Left lung (tissue), 10 donors: ENCODE results near the gene SMIM20. TPM values are rescaled to one million over a fixed set of nuclear protein-coding genes. Genes with fewer than 3 reads are reported as not detected.
A peak's percentile ranks its signal among the peaks of the same experiment; 100 is the strongest.

Source experiments
- ATAC-seq: fragments of 200-7000 bp; cut with Tn5 transposase; one replicate; pipeline ENCODE4 v1.9.1; 2020; ENCODE audit warnings: moderate library complexity
- DNase-seq, 4 donors: peaks; one replicate each; pipeline ENCODE4 v3.0.0-alpha.2; 2013 to 2020
- H3K27ac ChIP-seq, 2 donors: fragments of 200-600 bp; sonication (generic) in 1 of 2; one replicate each; pipeline versions ENCODE4 v1.5.0 to v1.8.0; 2020 to 2021
- H3K27me3 ChIP-seq, 2 donors: fragments of 200-600 bp; sonication (generic) in 1 of 2; one replicate each; pipeline versions ENCODE4 v1.5.0 to v1.8.0; 2020 to 2021
- H3K36me3 ChIP-seq, 2 donors: fragments of 200-600 bp; sonication (generic) in 1 of 2; one replicate each; pipeline versions ENCODE4 v1.5.0 to v1.8.0; 2020 to 2021
- H3K4me1 ChIP-seq, 2 donors: fragments of 200-600 bp; one replicate each; pipeline ENCODE4 v1.8.0; 2021
- H3K4me3 ChIP-seq, 2 donors: fragments of 200-600 bp; sonication (generic) in 1 of 2; one replicate each; pipeline versions ENCODE4 v1.5.0 to v1.8.0; 2020 to 2021; ENCODE audit warnings: mild to moderate bottlenecking in 1 of 2
- H3K9me3 ChIP-seq, 2 donors: fragments of 200-600 bp; sonication (generic) in 1 of 2; one replicate each; pipeline versions ENCODE4 v1.5.0 to v1.8.0; 2020 to 2021
- intact Hi-C, 2 donors: fragments of 100-400 bp; cut with DNase I; formaldehyde crosslinking; loops; one replicate each; pipeline versions ENCODE4 v1.11.2 to v1.14.2; 2022
- polyA plus RNA-seq, 6 donors: library from polyadenylated mRNA; unstranded; fragments of 120-200 nt; gene quantifications; one replicate each; pipeline ENCODE4 v1.2.1, GENCODE V29; 2013; ENCODE audit not compliant: insufficient read length in 6 of 6
- total RNA-seq, 2 donors: library from RNA; stranded (reverse); fragmentation: NEBNext Ultra II Directional; extraction: Animal tissue kit (Norgen Biotek cat#: 25700); gene quantifications; one replicate each; pipeline ENCODE4 v1.2.1, GENCODE V29; 2021
- TF ChIP-seq, protein P1 (sequence below), 2 donors: fragments of 200-600 bp; sonication (generic) in 1 of 2; IDR thresholded peaks; one replicate each; pipeline versions ENCODE4 v1.5.0 to v1.8.0; 2021; ENCODE audit warnings: antibody characterized with exemption in 2 of 2
- donor health status: DM: no; HTN: yes; CAD: no.
- donor health status: DM: no; HTN: no; CAD: no.

SMIM20 gene
- total and polyA plus RNA-seq, 8 donors, result 20.1 to 48.6 (median 41.7) TPM

DNA sequence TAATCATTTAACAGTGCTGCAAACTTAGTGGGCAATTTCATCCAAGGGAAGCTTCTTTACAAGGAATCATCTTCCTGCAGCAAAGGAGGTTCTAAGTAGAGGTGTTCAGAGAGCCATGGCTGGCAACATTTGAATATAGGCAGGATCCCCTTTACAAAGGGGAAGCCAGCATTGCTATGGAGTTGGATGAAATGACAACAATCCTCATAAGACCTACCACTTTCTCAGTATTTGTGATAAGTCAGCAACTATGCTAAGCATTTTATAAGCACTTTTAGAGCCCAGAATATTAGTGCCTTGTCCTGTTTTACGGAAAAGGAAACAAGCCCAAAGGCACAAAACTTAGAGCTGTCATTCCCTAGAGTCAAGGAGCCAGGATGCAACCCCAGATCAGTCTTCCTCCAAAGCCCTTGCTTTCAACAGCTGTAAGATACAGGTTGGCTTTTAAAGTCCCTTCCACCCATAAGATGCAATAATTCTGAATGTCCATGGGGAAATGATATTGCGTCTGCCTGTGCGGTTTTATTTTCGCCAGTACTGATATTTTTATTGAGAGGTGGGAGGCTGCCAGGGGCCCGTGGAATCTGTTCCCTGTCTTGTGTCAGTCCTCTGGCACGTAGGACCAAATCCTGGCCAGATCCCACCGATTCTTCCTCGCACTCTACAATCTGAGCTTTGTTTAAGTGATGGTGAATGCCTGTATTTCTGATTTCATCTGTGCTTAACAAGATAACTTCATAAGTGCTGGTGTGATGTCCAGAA lies 59.1 kb downstream of the SMIM20 start:
- no peaks in the 10 kb centered on the region for H3K9me3 ChIP-seq
- intact Hi-C loops, result no loop called here
- no peaks in the 10 kb centered on the region for H3K36me3 ChIP-seq
- DNase-seq, result no peak
- no peak overlapping the region for H3K27ac ChIP-seq
- no peaks in the 10 kb centered on the region for H3K27me3 ChIP-seq
- ATAC-seq, result no peak
- peaks cover 0 to 18% of the 10 kb centered on the region in 2 donors for H3K4me1 ChIP-seq
- no peak overlapping the region for H3K4me3 ChIP-seq
- TF ChIP-seq, protein P1, sequence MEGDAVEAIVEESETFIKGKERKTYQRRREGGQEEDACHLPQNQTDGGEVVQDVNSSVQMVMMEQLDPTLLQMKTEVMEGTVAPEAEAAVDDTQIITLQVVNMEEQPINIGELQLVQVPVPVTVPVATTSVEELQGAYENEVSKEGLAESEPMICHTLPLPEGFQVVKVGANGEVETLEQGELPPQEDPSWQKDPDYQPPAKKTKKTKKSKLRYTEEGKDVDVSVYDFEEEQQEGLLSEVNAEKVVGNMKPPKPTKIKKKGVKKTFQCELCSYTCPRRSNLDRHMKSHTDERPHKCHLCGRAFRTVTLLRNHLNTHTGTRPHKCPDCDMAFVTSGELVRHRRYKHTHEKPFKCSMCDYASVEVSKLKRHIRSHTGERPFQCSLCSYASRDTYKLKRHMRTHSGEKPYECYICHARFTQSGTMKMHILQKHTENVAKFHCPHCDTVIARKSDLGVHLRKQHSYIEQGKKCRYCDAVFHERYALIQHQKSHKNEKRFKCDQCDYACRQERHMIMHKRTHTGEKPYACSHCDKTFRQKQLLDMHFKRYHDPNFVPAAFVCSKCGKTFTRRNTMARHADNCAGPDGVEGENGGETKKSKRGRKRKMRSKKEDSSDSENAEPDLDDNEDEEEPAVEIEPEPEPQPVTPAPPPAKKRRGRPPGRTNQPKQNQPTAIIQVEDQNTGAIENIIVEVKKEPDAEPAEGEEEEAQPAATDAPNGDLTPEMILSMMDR (IDR thresholded peaks at IDR 0.05), result no peak

DNA sequence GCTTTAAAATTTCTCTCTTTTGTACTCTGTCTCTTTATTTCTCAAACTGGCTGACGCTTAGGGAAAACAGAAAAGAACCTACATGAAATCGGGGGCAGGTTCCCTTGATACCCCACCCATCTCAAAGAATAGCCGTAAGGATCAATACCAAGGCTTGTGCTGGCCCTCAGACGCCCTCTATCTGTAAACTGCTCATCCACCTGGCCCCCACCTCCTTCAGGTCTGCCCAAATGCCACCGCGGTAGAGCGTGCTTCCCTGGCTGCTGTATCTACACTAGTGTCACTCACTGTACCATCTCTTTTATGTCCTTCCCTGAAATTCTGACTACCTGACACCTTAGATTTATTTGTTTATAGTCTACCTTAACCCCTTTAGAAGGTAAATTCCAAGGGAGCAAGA lies 62.8 kb downstream of the SMIM20 start:
- no peaks in the 10 kb centered on the region for H3K36me3 ChIP-seq
- TF ChIP-seq, protein P1 (IDR thresholded peaks at IDR 0.05), result no peak
- H3K27me3 ChIP-seq, result no peaks in the 10 kb centered on the region
- intact Hi-C loops, result no loop called here
- DNase-seq (no peak), ATAC-seq (no peak)
- H3K9me3 ChIP-seq, result no peaks in the 10 kb centered on the region
- no peak overlapping the region for H3K27ac ChIP-seq
- no peak overlapping the region for H3K4me3 ChIP-seq
- no peaks in the 10 kb centered on the region for H3K4me1 ChIP-seq

GRCh38 chr4:25977397-25978170 lies 63.6 kb downstream of the SMIM20 start:
- no peak overlapping the region for H3K27ac ChIP-seq
- H3K9me3 ChIP-seq, result no peaks in the 10 kb centered on the region
- no peaks in the 10 kb centered on the region for H3K4me1 ChIP-seq
- intact Hi-C loops, result no loop called here
- no peaks in the 10 kb centered on the region for H3K27me3 ChIP-seq
- H3K4me3 ChIP-seq, result no peak overlapping the region
- DNase-seq (no peak), ATAC-seq (no peak)
- H3K36me3 ChIP-seq, result no peaks in the 10 kb centered on the region
- TF ChIP-seq, protein P1 (IDR thresholded peaks at IDR 0.05), result no peak

- no peaks in the 10 kb centered on the region for H3K27me3 ChIP-seq
- no peak for DNase-seq
- no peaks in the 10 kb centered on the region for H3K36me3 ChIP-seq
- no peak overlapping the region for H3K4me3 ChIP-seq
- intact Hi-C loops, result no loop called here
- no peak overlapping the region for H3K27ac ChIP-seq
- H3K4me1 ChIP-seq, result no peaks in the 10 kb centered on the region
- TF ChIP-seq, protein P1 (IDR thresholded peaks at IDR 0.05), result no peak
- H3K9me3 ChIP-seq, result no peaks in the 10 kb centered on the region
- peak; percentile 60 for ATAC-seq
These were observed 64.3 kb downstream of the SMIM20 start for GRCh38 chr4:25978327-25978726.

Other genes with a start within 250 kb of the SMIM20 start
- 100 to 1,000 TPM in 1 of 2 donors, 10 to 100 TPM in 1; 88.1 to 121 TPM for gene SEL1L3, start 51.2 kb upstream of the SMIM20 start, total RNA-seq
- gene SEL1L3, start 51.2 kb upstream of the SMIM20 start, polyA plus RNA-seq, result 100 to 1,000 TPM; 105 to 191 (median 121) TPM